Erythroblast (primary cell): ENCODE results near the gene A3GALT2.

Source experiments
- GATA1 ChIP-seq: IDR thresholded peaks from 2 replicates; pipeline ENCODE4 v1.6.1; 2011; ENCODE audit warnings: low read depth, mild to moderate bottlenecking, control low read depth, low read length, moderate library complexity
- POLR2A ChIP-seq: IDR thresholded peaks from 2 replicates; pipeline ENCODE4 v1.6.1; 2011; ENCODE audit warnings: mild to moderate bottlenecking, low read length

DNA sequence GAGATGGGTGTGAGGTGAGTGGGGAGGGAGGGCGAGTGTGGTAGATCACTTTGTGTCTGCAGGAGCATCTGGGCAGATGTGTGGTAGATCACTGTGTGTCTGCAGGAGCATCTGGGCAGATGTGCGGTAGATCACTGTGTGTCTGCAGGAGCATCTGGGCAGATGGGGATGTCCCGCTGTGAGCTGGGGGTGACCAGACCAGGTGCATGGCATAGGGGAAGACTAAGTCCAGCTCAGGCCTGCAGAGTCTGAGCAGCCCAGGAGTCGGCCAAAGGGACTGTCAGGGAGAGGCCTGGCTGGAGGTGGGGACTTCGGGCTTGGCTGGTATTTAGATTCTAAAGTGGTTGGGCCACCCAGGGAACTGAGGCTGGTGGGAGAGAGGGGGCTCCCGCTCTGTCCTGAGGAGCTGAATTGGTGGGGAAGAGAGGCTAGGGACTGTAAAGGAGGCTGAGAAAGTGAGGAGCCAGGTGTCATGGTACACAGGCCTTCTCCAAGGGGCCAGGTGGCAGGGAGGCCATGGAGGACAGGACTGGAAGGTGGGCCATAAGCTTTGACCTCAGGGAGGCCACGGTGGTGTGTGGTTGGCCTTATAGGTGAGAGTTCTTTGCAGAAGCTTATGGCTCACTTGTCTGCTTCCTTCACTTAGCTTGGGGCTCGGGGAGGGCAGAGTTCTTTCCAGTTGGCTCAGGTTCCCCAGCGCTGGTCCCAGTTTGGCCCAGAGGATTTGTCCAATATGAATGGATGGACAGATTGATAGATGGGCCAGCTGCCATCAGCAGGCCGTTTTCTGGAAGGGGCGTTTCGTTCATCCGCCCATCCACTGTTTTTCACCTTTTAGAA, 49.0 kb downstream of the A3GALT2 start:
- TF ChIP-seq POLR2A (no peak), GATA1 (no peak)
